Measurements from ENCODE around the gene NAA60. TPM values are rescaled to one million over a fixed set of nuclear protein-coding genes. Genes with fewer than 3 reads are reported as not detected.
A peak's percentile ranks its signal among the peaks of the same experiment; 100 is the strongest.

NAA60 gene
- total and polyA plus RNA-seq, 2 of the 13 experiments (the other 11 are each of a cell fraction or from before 2014, with no cell fraction given): 14.7 to 32.0 TPM

- TF ChIP-seq MNT (IDR thresholded peaks at IDR 0.05) (peak; percentile 64), BRF2 (CRISPR knock-in tag; IDR thresholded peaks at IDR 0.05) (peak; percentile 78; the same call in 1 of the 2 replicates), CEBPB (IDR thresholded peaks at IDR 0.05; ENCODE audit: borderline replicate concordance, low read depth, low read length) (no peak), MIER3 (CRISPR knock-in tag; IDR thresholded peaks at IDR 0.05; ENCODE audit: borderline replicate concordance) (peak; percentile 70), REL (CRISPR knock-in tag; conservative IDR thresholded peaks at IDR 0.05) (no peak; the same call in 1 of the 2 replicates), HBP1 (CRISPR knock-in tag; IDR thresholded peaks at IDR 0.05; ENCODE audit: low read depth) (peak; percentile 68), ZNF383 (CRISPR knock-in tag; IDR thresholded peaks at IDR 0.05; ENCODE audit: borderline replicate concordance) (no peak), ZNF766 (CRISPR knock-in tag; IDR thresholded peaks at IDR 0.05; ENCODE audit: borderline replicate concordance) (peak; percentile 37; the same call in 1 of the 2 replicates), KLF15 (CRISPR knock-in tag; IDR thresholded peaks at IDR 0.05; ENCODE audit: borderline replicate concordance) (peak; percentile 33; the same call in 1 of the 2 replicates), ZNF879 (CRISPR knock-in tag; IDR thresholded peaks at IDR 0.05) (peak; percentile 83), HNF1A (IDR thresholded peaks at IDR 0.05; ENCODE audit: low read depth) (no peak), HNF1A (CRISPR knock-in tag; IDR thresholded peaks at IDR 0.05; ENCODE audit: borderline replicate concordance) (peak; percentile 33; the same call in 1 of the 2 replicates)
- TF ChIP-seq, protein P1, sequence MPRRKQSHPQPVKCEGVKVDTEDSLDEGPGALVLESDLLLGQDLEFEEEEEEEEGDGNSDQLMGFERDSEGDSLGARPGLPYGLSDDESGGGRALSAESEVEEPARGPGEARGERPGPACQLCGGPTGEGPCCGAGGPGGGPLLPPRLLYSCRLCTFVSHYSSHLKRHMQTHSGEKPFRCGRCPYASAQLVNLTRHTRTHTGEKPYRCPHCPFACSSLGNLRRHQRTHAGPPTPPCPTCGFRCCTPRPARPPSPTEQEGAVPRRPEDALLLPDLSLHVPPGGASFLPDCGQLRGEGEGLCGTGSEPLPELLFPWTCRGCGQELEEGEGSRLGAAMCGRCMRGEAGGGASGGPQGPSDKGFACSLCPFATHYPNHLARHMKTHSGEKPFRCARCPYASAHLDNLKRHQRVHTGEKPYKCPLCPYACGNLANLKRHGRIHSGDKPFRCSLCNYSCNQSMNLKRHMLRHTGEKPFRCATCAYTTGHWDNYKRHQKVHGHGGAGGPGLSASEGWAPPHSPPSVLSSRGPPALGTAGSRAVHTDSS (CRISPR knock-in tag; conservative IDR thresholded peaks at IDR 0.05): no peak
- TF ChIP-seq, protein P2, sequence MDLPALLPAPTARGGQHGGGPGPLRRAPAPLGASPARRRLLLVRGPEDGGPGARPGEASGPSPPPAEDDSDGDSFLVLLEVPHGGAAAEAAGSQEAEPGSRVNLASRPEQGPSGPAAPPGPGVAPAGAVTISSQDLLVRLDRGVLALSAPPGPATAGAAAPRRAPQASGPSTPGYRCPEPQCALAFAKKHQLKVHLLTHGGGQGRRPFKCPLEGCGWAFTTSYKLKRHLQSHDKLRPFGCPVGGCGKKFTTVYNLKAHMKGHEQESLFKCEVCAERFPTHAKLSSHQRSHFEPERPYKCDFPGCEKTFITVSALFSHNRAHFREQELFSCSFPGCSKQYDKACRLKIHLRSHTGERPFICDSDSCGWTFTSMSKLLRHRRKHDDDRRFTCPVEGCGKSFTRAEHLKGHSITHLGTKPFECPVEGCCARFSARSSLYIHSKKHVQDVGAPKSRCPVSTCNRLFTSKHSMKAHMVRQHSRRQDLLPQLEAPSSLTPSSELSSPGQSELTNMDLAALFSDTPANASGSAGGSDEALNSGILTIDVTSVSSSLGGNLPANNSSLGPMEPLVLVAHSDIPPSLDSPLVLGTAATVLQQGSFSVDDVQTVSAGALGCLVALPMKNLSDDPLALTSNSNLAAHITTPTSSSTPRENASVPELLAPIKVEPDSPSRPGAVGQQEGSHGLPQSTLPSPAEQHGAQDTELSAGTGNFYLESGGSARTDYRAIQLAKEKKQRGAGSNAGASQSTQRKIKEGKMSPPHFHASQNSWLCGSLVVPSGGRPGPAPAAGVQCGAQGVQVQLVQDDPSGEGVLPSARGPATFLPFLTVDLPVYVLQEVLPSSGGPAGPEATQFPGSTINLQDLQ (CRISPR knock-in tag; IDR thresholded peaks at IDR 0.05): peak; percentile 89; the same call in 1 of the 2 replicates
Measured at GRCh38 chr16:3400779-3401688, 42.4 kb upstream of the NAA60 start, which contains the start of the genes ZNF174 and ZSCAN32 (continued).
